Endodermal cell (in vitro differentiated cells): ENCODE results near the gene XDH. TPM values are rescaled to one million over a fixed set of nuclear protein-coding genes. Genes with fewer than 3 reads are reported as not detected.

Experiments
- DNase-seq: peaks from one replicate; pipeline ENCODE4 v3.0.0-alpha.2; 2017
- H3K27ac ChIP-seq: 2 replicates; pipeline ENCODE4 v1.5.1; 2013; ENCODE audit warnings: mild to moderate bottlenecking, low read depth, low read length, moderate library complexity
- H3K27me3 ChIP-seq: 2 replicates; pipeline ENCODE4 v1.6.1; 2013; ENCODE audit warnings: mild to moderate bottlenecking, low read length, moderate library complexity; ENCODE audit not compliant: insufficient read depth, control insufficient read depth, poor library complexity, severe bottlenecking
- H3K36me3 ChIP-seq: 2 replicates; pipeline ENCODE4 v1.7.0; 2013; ENCODE audit warnings: mild to moderate bottlenecking, low read length, moderate library complexity; ENCODE audit not compliant: control insufficient read depth, insufficient read depth
- H3K4me1 ChIP-seq: one replicate; pipeline ENCODE4 v1.7.0; 2013; ENCODE audit warnings: low read length; ENCODE audit not compliant: control insufficient read depth, insufficient read depth
- H3K4me3 ChIP-seq: 2 replicates; pipeline ENCODE4 v1.5.1; 2013; ENCODE audit warnings: mild to moderate bottlenecking, low read length, moderate library complexity
- H3K9ac ChIP-seq: 2 replicates; pipeline ENCODE4 v1.6.1; 2013; ENCODE audit warnings: mild to moderate bottlenecking, low read length, moderate library complexity; ENCODE audit not compliant: poor library complexity, severe bottlenecking; ENCODE audit errors: extremely low read depth
- H3K9me3 ChIP-seq: 2 replicates; pipeline ENCODE4 v1.6.1; 2013; ENCODE audit warnings: mild to moderate bottlenecking, low read length, moderate library complexity; ENCODE audit not compliant: control insufficient read depth
- H3K27ac Mint-ChIP-seq: 2 replicates; pipeline ENCODE4 v1.8.0; 2020; ENCODE audit warnings: mixed read lengths
- H3K27me3 Mint-ChIP-seq: 2 replicates; pipeline ENCODE4 v1.8.0; 2021; ENCODE audit warnings: mild to moderate bottlenecking, mixed read lengths; ENCODE audit not compliant: insufficient read depth
- H3K36me3 Mint-ChIP-seq: 2 replicates; pipeline ENCODE4 v1.8.0; 2020; ENCODE audit warnings: low read depth, mixed read lengths
- H3K4me1 Mint-ChIP-seq: 2 replicates; pipeline ENCODE4 v1.8.0; 2020; ENCODE audit warnings: mixed read lengths
- H3K4me3 Mint-ChIP-seq: 2 replicates; pipeline ENCODE4 v1.8.0; 2020; ENCODE audit warnings: mild to moderate bottlenecking, moderate library complexity, mixed read lengths
- H3K9me3 Mint-ChIP-seq: 2 replicates; pipeline ENCODE4 v1.8.0; 2020; ENCODE audit warnings: mild to moderate bottlenecking, mixed read lengths
- WGBS, 2 experiments: methylation state at CpG; one replicate each; pipeline versions ENCODE4 v1.1.5 to v1.1.7; 2013; ENCODE audit warnings: missing lambda C conversion rate in 2 of 2, mixed read lengths in 1 of 2; ENCODE audit not compliant: insufficient coverage in 1 of 2, insufficient read length in 1 of 2; 5-methylcytosine and 5-hydroxymethylcytosine counted together
- total RNA-seq, 2 donors: library from RNA; stranded (reverse); fragmentation: NEBNext Ultra II Directional in 1 of 2; extraction: Animal tissue kit (Norgen Biotek cat#: 25700) in 1 of 2; gene quantifications; 2 replicates in 1 of 2; 3 replicates in 1 of 2; pipeline ENCODE4 v1.2.1, GENCODE V29; 2021
- TF ChIP-seq, protein P1 (sequence below): fragments of 200-600 bp; sonication (generic); conservative IDR thresholded peaks from 2 replicates; pipeline ENCODE4 v1.5.0; 2021; ENCODE audit warnings: antibody characterized with exemption, mild to moderate bottlenecking

Gene XDH
- total RNA-seq, 2 donors from 2014 or later: 1.9 to 4.0 TPM

DNA sequence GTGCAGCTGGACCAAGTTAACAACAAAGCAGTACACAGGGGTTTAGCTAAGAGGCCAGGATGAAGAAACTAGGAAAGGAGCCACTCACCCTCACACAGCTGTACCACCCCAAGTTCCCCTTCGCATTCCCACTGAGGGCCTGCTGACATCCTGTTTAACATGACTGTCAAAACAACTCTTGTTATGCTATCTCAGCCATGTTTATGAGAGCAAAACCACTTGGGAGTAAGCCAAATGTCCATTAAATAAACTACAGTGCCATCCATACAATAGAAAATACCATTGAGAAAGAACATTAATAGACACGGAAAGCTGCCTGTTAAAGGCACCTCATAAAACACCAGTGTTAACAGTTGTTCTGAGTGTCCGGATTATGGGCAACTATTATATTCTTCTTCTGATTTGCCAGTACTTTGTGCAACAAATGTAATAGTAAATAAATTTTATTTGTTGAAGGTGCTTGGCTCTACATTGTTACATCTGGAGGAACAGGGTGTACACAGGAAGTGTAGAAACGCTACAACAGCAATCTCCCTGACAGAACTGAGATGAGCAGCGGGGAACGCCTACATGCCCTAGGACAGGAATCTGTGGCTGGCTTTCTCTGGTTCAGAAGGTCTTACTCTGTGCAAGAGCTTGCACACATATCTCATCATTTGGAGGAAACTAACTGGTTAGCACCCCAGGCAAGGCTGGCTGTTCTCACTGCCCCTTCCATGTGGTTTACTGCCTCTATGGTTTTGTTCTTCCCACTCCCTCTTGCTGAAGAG lies 95.0 kb downstream of the XDH start:
- H3K9ac ChIP-seq: no peak overlapping the region
- TF ChIP-seq, protein P1, sequence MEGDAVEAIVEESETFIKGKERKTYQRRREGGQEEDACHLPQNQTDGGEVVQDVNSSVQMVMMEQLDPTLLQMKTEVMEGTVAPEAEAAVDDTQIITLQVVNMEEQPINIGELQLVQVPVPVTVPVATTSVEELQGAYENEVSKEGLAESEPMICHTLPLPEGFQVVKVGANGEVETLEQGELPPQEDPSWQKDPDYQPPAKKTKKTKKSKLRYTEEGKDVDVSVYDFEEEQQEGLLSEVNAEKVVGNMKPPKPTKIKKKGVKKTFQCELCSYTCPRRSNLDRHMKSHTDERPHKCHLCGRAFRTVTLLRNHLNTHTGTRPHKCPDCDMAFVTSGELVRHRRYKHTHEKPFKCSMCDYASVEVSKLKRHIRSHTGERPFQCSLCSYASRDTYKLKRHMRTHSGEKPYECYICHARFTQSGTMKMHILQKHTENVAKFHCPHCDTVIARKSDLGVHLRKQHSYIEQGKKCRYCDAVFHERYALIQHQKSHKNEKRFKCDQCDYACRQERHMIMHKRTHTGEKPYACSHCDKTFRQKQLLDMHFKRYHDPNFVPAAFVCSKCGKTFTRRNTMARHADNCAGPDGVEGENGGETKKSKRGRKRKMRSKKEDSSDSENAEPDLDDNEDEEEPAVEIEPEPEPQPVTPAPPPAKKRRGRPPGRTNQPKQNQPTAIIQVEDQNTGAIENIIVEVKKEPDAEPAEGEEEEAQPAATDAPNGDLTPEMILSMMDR: no peak
- 94 to 100% methylated on average over 6 of the region's 6 CpGs for WGBS, 2 experiments
- H3K36me3 Mint-ChIP-seq: no peaks in the 10 kb centered on the region
- H3K36me3 ChIP-seq: no peaks in the 10 kb centered on the region
- DNase-seq: no peak
- H3K9me3 ChIP-seq: no peaks in the 10 kb centered on the region
- H3K27ac Mint-ChIP-seq: no peak overlapping the region
- H3K27ac ChIP-seq: no peak overlapping the region
- H3K4me1 Mint-ChIP-seq: peaks cover 12% of the 10 kb centered on the region
- peaks cover 8% of the 10 kb centered on the region for H3K27me3 Mint-ChIP-seq
- no peaks in the 10 kb centered on the region for H3K4me1 ChIP-seq
- H3K4me3 ChIP-seq: no peak overlapping the region
- no peaks in the 10 kb centered on the region for H3K9me3 Mint-ChIP-seq
- no peaks in the 10 kb centered on the region for H3K27me3 ChIP-seq
- no peak overlapping the region for H3K4me3 Mint-ChIP-seq

DNA sequence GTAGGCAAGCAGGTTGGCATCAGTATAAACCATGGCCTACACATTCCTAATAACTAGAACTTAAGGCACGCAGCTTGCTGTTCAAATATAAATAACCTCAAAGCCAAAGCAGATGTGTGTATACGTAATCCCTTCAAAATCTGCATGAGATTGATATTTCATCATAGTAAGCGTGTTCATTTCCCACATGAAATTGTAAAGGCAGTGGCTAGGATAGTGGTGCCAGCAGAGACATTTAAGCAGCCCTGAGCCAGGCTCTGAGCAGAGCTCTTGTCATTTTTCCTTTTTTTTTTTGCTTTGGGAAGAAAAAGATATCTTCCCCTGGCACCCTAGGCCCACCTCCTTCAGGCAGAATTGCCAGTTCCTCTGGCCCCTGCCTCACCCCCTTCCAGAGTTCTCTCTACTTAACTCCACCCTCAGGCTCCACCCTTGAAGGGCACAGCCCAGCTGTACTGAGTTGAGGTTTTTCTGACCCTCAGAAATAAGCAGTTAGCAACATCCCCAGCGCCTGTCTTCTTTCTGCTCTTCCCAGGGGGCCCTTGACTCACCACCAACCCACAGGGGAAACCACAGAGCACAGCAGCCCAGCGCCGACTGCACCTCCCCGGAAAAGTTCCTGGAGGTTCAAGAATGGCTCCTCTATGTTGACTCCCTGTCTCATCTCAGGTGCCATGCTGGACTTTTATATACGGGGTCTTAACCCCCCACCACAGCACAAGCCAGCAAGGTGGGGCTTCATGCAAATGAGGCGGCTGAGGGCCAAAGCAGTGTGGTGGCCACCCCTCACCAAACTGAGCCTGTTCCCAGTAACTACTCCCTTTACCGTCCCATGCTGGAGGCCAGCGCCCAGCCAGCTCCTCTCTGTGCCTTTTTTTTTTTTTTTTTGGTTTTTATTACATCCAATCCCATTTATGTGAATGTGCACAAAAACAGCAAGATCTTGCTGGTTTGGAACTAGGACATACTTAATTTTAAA lies 95.9 kb downstream of the XDH start:
- Histone ChIP-seq H3K27ac (no peak overlapping the region), H3K4me3 (no peak overlapping the region), H3K4me1 (no peaks in the 10 kb centered on the region), H3K9ac (no peak overlapping the region), H3K9me3 (no peaks in the 10 kb centered on the region), H3K27me3 (no peaks in the 10 kb centered on the region), H3K36me3 (no peaks in the 10 kb centered on the region)
- TF ChIP-seq, protein P1: no peak
- peaks cover 12% of the 10 kb centered on the region for H3K4me1 Mint-ChIP-seq
- H3K27ac Mint-ChIP-seq: no peak overlapping the region
- peaks cover 8% of the 10 kb centered on the region for H3K27me3 Mint-ChIP-seq
- no peaks in the 10 kb centered on the region for H3K36me3 Mint-ChIP-seq
- H3K9me3 Mint-ChIP-seq: no peaks in the 10 kb centered on the region
- WGBS, 2 experiments: 90 to 96% methylated on average over 3 to 11 of the region's 11 CpGs
- no peak for DNase-seq
- H3K4me3 Mint-ChIP-seq: no peak overlapping the region

DNA sequence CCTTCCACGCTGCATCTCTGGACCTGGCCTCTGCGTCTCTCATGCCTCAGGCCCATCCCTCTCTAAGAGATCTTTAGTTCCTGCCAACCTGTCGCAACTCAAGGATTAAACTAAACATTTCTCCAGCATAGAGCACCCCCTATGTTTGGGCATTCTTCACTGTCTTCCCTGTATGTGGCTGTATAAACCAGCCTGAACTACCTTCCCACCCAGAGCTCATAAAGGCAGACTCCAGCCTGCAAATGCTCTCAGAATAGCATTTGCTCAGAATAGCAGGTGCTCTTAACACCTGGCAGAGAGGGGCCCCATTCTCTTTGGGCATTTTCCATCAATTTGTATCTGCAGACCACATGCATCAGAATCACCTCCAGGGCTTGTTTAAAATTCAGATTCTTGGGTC lies 97.1 kb downstream of the XDH start:
- 62 to 67% methylated on average over 3 of the region's 3 CpGs for WGBS, 2 experiments
- Histone ChIP-seq H3K27me3 (no peaks in the 10 kb centered on the region), H3K4me3 (no peak overlapping the region), H3K9ac (no peak overlapping the region), H3K4me1 (no peaks in the 10 kb centered on the region), H3K27ac (no peak overlapping the region), H3K9me3 (no peaks in the 10 kb centered on the region), H3K36me3 (no peaks in the 10 kb centered on the region)
- peaks cover 6% of the 10 kb centered on the region for H3K27me3 Mint-ChIP-seq
- TF ChIP-seq, protein P1: no peak
- H3K4me1 Mint-ChIP-seq: peaks cover 12% of the 10 kb centered on the region
- H3K4me3 Mint-ChIP-seq: no peak overlapping the region
- no peaks in the 10 kb centered on the region for H3K36me3 Mint-ChIP-seq
- DNase-seq: no peak
- no peaks in the 10 kb centered on the region for H3K9me3 Mint-ChIP-seq
- H3K27ac Mint-ChIP-seq: no peak overlapping the region
